AG09319 (cell line): ENCODE measurements around the gene TBC1D8.

Source experiments
- DNase-seq: peaks from one replicate; pipeline ENCODE4 v3.0.0-alpha.2; 2010; ENCODE audit warnings: low read depth; ENCODE audit errors: extremely low read depth
- CTCF ChIP-seq: IDR thresholded peaks from 2 replicates; pipeline ENCODE4 v1.5.1; 2011; ENCODE audit warnings: low read depth, mild to moderate bottlenecking, inconsistent platforms, low read length, moderate library complexity

TBC1D8 gene

GRCh38 chr2:100995309-100996075 lies 155.7 kb downstream of the TBC1D8 start:
- DNase-seq: no peak
- no peak for TF ChIP-seq CTCF

GRCh38 chr2:100993294-100993693 lies 157.9 kb downstream of the TBC1D8 start:
- DNase-seq: no peak
- TF ChIP-seq CTCF: no peak

DNA sequence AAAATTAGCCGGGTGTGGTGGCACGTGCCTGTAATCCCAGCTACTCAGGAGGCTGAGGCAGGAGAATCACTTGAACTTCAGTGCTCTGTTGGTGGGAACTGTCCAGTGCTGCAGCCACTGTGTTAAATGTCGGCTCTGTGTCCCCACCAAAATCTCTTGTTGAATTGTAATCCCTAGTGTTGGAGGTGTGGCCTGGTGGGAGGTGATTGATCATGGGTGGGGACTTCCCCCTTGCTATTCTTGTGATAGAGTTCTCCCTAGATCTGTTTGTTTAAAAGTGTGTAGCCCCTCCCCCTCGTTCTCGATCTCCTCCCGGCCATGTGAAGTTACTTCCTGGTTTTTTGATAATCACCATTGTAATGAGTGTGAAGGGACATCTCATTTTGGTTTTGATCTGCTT lies 158.9 kb downstream of the TBC1D8 start:
- TF ChIP-seq CTCF: no peak
- DNase-seq: no peak

GRCh38 chr2:100991404-100991773 lies 159.8 kb downstream of the TBC1D8 start:
- TF ChIP-seq CTCF: no peak
- DNase-seq: no peak

DNA sequence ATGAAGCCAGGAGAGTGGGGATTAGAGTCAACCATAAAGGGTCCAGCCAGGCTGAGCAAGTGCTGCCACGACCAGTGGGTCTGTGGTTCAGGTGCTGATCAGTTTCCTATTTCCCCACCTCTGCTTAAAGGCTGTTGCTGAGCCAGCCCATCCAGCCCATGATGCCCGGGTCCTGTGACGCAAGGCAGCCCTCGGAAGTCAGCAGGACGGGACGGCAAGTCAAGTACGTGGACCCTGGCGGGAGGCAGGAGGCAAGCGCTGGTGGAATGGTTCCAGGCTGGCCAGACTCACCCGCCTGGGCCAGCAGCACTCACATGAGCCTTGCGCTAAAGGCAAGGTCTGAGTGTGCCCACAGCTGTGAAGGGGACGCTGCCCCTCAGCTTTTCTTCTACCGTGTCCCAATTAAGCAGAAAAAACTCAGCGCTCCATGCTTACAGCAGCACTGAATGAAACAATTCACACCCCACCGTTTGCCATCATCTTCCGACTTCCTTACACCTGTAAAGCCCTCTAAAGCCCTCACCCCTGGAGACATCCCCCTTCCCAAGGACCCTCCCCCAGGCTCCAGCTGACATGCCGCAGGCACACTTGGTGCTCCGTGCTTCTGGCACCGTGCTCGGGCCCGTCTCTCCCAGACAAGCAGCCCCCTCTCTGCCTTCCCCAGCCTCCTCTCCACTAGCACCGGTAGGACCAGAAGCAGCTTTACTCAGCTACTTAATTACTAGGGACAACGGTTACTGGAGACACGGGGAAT lies 160.4 kb downstream of the TBC1D8 start:
- no peak for TF ChIP-seq CTCF
- no peak for DNase-seq

- no peak for DNase-seq
- no peak for TF ChIP-seq CTCF
Measured at GRCh38 chr2:100990166-100990565, 161.0 kb downstream of the TBC1D8 start.

DNA sequence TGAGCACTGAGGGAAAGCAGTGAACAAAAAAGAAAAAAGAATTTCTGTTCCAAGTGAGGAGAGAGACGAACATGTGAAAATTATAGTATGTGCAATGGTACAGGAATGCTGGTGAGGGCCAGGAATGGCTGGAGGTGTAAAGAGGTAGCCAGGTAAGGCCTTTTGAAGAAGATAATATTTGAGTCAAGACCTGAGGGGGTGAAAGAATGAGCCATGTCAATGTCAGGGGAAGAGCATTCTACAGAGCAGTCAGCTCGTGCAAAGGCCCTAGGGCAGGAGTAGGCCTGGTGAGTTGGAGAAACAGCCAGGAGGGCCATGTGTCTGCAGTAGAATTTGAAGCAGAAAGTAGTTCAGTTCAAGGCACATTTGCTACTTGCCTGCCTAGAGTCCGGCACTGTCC lies 161.5 kb downstream of the TBC1D8 start:
- DNase-seq: no peak
- TF ChIP-seq CTCF: no peak
